Measurements from ENCODE around the gene TXNRD1.

Gene TXNRD1

GRCh38 chr12:104350211-104351056, 134.9 kb downstream of the TXNRD1 start:
- no peak for DNase-seq (ENCODE audit: low read depth)

- DNase-seq (ENCODE audit: low read depth) = no peak
Observed at GRCh38 chr12:104351057-104351983, 135.7 kb downstream of the TXNRD1 start.

- no peak for DNase-seq (ENCODE audit: low read depth)
Observed at GRCh38 chr12:104352106-104352713, 136.6 kb downstream of the TXNRD1 start.

GRCh38 chr12:104353012-104353981, 137.7 kb downstream of the TXNRD1 start:
- no peak for DNase-seq (ENCODE audit: low read depth)

GRCh38 chr12:104354167-104354867, 138.7 kb downstream of the TXNRD1 start:
- no peak for DNase-seq (ENCODE audit: low read depth)

- DNase-seq (ENCODE audit: low read depth) = no peak
Observed at GRCh38 chr12:104354868-104355570, 139.4 kb downstream of the TXNRD1 start.

DNA sequence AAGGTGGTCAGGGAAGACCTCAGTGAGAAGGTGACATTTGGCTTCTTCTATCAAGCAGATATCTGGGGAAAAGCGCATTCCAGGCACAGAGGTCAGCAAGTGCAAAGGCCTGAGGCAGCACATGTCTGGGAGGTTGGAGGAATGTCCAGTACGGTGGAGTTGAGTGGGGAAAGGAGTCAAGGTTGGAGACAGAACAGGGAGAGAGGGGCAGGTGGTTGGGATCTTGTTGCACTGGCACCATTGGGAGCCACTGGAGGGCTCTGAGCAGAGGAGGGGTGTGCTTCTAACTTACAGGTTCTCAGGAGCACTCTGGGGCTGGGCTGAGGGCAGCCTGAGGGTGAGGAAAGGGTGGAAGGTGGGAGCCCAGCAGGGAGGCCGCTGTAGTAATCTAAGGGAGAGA, 140.1 kb downstream of the TXNRD1 start:
- DNase-seq (ENCODE audit: low read depth) = no peak

GRCh38 chr12:104356231-104357115, 140.9 kb downstream of the TXNRD1 start:
- DNase-seq (ENCODE audit: low read depth) = no peak

DNA sequence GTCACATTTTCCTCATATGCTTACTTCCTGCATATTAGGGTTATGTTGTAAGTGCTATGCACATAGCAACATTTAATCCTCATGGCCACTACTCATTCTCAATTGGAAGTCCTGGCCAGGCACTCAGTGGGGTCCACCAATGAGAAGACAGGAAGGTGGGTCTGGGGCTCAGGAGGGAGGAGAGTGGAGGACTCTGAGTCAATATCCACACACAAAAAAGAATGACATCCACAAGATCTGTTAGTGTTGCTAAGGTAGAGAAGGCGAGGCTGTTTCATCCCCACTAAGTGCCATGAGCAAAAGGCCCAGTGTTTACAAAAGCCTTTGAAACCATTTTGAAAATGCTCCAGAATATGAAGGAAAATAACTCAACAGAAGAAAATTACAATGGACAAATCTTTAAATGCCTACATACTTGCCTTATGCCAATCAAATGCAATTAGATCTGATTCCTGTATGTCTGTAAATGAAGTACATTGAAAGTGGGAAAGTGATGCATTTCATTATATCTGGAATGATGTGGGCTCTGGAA, 141.9 kb downstream of the TXNRD1 start:
- no peak for DNase-seq (ENCODE audit: low read depth)

- peak; percentile 60 for DNase-seq (ENCODE audit: low read depth)
Observed at GRCh38 chr12:104358353-104359003, 142.9 kb downstream of the TXNRD1 start.

GRCh38 chr12:104359216-104359615, 143.6 kb downstream of the TXNRD1 start:
- DNase-seq (ENCODE audit: low read depth) = no peak

DNA sequence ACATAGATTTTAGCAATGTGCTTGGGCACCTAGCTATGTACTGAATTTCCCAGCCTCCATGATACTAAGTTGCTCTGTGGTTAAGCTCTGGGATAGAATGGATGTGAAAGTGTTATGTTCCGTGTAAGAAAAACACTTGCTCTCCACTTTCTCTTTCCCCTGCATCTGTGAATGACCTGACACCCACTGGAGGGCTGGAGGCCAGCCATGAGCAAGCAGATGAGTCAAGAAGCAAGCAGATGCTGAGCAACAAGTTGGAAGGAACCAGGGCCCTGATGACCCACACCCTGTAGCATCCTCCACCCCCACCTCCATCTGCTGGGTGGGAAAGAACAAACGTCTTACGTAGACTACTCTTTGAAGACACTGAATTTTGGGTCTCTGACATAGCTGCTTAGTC, 144.6 kb downstream of the TXNRD1 start:
- DNase-seq (ENCODE audit: low read depth) = no peak

- DNase-seq (ENCODE audit: low read depth) = no peak
Observed at GRCh38 chr12:104360983-104361707, 145.6 kb downstream of the TXNRD1 start.

DNA sequence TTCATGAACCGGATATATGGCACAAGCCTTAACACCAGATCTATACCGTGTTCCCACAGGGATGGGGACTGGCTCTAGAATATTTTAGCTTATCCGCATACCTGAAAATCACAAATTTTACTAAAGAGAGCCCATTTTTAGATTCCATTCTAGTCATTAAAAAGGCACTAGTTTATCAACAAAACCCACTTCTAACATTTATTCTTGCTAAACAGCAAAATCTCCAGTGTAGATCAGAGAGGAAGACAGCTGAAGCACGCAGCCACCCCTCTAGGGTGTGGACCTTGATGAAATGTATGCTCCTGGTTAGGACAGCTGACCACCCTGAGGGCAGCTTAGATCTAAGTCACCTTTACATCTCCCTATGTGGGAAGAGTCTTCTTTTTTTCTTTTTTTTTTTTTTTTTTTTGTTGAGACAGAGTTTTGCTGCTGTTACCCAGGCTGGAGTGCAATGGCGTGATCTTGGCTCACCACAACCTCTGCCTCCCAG, 150.4 kb downstream of the TXNRD1 start:
- DNase-seq (ENCODE audit: low read depth) = no peak

DNA sequence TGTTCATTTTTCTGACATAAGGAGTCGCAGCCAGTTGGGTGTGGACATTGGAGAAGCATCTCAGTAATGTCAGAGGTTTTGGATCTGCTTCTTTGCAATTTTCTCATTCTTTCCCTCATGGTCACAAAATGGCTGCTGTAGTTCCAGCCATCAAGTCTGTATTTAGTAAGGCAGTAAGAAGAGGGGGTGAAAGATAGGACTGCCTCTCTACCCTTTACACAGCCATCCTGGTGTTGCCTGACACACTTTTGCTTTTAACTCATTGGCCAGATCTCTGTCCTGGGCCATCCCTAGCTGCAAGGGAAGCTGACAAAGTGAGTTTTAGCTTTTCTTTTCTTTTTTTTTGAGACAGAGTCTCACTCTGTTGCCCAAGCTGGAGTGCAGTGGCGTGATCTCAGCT, 154.1 kb downstream of the TXNRD1 start:
- DNase-seq (ENCODE audit: low read depth) = no peak

DNA sequence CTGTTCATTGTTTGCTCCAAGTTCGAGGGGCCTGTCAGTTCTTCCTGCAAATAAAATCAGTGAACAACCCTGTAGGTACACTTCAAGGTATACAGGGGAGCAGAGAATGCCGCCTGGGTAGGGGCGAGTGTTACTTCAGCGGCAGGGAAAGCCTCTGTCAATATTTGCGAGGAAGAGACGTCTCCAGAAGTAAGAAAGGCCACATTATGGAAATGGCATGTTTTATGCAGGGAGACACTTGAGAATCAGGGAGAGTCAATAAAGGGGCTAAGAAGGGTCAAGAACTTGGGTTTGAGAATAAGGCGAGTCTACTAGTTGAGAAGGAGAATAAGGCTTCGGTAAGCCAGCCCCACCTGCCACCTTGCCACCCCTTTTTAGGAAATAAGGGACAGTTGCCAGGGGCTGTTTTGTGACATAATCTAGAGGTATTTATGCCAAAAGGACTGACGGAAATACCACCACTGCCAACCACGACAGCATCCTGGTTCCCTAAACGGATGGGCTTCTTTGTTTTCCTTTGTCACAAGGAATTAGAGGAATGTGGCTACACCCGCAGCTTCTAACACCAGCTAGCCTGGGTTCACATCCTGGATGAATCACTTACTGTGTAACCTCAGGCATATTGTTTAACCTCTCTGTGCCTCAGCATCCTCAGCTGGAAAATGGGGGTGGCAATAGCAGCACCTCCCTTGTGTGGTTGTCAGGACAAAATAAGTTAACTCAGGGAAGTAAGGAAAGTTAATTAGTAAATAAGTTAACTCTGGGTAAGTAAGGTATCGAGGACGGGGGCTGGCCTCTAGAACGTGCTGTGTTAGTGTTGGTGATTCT, 155.7 kb downstream of the TXNRD1 start:
- no peak for DNase-seq (ENCODE audit: low read depth)
